HuH-7 (cell line): ENCODE measurements around the gene CD300H.

Source experiments
- DNase-seq: peaks from one replicate; pipeline ENCODE4 v3.0.0; 2011; ENCODE audit warnings: low spot score

CD300H gene

GRCh38 chr17:74549343-74549742, 18.0 kb downstream of the CD300H start:
- DNase-seq: no peak

DNA sequence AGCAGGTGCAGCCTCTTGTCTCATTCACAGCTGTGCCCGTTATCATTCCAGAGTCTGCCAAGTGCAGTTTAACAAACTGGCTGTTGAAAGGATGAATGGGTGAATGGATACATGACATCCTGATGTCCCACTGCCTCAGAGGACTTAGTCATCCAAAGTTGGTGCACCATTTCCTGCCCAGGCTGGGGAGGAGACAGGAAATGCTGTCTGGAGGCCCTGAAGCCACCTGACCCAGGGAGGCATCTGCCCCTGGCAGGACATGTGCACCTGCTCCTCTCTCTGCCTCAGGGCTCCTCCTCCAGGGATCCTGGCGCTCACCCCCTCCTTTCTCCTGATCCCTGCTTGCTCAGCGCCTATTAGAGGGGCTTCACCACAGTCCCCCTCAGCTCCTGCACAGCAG, 19.6 kb downstream of the CD300H start:
- DNase-seq: no peak

DNA sequence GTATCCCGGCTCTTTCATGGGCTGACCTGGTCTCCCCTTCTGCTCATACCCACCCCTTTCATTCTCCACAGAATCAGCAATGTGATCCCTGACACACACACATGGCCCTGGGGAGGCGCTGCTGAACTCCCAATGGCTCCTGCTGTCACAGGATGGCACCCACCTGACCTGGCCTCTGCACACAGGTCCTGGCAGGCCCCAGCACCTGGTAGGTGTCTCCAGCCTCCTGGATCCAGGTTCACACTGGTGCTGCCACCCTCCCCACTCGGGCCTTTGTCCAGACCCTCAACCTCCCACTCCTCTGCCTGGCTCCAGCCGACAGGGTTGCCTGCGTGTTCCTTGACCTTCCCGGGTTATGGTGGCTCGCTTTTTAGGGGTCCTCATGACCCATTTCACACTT, 20.0 kb downstream of the CD300H start:
- no peak for DNase-seq

GRCh38 chr17:74546586-74546985, 20.7 kb downstream of the CD300H start:
- DNase-seq: no peak

DNA sequence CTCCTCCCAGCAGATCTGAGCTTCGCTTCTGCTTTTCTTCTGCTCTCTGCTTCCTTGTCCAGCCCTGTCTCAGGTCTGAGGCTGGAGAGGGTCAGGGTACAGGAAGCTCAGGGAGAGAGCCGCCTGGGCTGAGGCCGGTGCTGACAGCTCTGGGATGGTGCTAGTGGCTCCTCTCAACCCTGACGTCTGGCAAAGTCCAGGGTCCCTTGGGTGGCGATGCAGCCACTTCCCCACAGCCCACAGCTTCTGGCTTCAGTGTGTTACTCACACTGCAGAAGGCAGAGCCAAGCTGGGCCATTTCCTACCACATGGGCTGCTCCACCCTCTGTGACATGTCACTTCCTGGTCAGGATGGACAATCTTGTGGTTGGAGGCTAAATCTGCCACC, 21.5 kb downstream of the CD300H start, which contains the start of gene CD300C:
CD300C (minus strand) TSS at position 273 of the 388 bp plus-strand sequence. CDS start 333 bp downstream, outside the sequence.
- no peak for DNase-seq

DNA sequence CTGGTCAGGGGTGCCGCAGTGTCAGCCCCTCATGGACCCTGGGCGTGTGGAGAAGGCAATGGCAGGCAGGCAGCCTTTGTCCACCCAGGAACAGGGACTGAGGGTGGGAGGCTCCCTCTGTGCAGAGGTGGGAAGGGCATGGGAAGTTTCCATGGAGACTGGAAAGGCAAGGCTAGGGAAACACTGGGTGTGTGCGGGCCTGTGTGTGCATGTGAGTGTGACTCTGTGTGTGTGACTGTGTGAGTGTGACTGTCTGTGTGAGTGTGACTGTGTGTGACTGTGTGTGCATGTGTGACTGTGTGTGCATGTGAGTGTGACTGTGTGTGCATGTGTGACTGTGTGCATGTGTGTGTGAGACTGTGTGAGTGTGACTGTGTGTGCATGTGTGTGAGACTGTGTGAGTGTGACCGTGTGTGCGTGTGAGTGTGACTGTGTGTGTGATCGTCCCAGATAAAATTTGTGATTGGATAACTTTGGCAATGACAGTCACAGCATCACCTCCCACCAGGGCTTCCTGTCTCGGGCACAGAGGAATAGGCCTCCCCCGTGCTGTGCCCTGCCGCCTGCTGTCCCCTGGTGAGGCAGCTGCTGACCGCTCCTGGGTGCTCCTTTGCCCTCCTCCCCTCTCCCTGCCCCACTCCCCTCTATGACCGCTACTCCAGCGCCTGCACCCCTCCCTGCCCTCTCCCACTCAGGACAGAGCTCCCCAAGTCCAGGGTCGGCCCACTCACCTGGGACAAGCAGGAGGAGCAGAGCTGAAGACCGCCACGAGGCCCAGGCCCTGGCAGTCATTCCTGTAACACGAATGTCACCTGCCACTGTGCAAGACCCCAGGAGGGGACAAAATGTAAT, 22.1 kb downstream of the CD300H start:
- DNase-seq: no peak

- no peak for DNase-seq
Measured at GRCh38 chr17:74543891-74544760, 23.2 kb downstream of the CD300H start.

DNA sequence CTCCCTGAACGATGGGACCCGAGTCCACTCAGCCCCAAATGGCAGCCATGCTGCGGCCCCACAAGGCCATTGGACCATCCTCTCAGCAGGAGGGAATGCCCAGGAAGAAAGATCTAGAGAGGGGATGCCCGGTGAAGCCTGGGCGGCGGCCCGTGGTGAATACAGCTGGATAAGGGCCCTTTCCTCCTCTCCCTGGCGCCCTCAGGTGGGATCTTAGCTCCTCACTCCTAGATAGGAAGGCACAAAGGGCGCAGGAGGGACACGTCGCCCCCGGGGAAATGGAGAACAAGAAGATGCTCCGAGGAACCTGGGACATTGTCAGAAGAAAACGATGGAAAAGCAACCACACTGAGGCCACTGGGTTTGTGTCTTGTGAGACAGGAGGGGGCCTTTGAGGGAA, 23.9 kb downstream of the CD300H start:
- no peak for DNase-seq

DNA sequence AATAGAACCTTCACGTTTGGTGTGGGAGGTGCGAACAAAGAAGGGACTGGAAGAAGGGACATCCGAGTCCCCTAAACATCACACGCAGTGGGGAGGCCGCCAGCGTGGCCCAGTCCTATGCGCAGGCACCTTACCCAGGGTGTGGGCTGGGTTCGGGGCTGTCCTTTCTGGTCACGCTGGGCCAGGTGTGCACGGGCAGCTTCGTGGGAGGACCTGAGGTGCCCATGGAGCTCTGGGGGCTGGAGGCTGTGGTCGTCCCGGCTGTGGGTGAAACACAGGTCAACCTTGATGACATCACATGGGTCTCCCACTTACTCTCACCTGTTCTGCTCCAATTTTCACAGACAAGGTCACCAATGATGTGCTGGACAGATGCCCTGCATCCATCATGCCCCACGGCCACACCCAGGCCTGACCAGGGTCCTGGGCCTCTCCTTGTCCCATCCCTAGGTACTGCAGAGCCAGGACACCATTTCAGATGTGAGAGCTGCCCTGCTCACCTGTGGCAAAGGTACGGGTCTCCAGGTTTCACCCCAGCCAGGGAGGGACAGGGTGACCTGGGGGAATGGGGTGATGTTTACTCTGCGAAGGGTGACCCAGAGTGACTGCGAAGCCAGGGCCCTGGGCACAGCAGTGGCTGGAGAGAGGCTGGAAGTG, 24.5 kb downstream of the CD300H start:
- no peak for DNase-seq

DNA sequence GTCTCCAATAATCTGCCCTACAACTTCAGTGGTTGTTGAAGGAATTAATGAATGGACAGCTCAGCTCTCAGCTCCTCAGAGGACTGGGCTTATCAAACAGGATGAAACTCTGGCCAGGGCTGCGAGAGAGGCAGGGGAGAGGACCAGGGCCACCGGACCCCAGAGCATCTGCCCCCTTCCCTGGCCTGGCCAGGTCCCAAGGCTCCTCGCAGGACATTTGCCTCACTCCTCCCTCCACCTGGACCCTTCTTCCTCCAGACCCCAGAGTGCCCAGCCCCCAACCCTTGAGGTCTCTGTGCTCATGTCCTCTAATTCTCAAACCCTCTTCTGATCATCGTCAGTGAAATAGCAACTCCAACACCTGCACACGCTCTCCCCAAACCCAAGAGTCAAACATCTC, 25.1 kb downstream of the CD300H start:
- no peak for DNase-seq

DNA sequence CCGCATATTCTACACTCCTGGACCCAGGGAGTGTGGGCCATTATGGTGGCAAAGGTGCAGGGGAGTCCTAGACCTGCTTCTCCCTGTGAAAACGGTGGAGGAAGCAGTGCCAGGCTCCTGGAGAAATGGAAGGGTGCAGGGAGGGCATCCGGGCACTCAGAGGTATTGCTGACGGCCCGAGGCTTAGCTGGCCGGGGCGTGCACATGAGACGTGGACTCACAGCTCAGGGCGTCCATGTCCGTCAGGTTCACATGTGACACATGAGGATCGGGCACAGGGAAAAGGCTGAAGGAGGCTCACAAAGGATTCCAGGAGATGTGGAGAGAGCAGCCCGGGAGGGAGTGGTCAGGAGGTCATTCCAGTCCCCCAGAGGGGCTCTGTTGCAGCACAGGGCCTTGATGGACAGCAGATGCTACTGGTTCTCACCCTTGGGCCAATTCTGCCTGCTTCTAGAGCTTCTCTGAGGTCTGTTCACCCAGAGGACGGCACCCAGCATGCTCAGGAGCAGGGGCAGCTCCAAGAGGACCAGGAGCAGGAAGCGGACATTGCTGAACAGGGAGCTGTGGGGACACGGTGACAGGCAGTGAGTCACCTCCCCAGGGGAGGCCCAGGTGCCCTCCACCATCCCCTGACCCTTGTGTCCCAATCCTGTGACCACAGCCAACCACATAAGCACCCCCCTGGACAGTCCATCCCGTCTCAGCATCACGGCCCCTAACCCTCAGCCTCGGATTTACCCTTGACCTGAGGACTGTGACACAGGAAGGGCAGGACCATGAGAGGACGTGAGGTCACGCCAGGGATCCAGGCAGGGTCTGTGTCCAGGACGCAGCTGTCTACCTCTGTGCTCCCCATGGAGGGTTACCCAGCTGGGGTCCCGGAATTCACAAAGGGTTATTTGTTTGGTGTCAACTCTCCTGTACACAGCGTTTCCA, 25.9 kb downstream of the CD300H start:
- no peak for DNase-seq

DNA sequence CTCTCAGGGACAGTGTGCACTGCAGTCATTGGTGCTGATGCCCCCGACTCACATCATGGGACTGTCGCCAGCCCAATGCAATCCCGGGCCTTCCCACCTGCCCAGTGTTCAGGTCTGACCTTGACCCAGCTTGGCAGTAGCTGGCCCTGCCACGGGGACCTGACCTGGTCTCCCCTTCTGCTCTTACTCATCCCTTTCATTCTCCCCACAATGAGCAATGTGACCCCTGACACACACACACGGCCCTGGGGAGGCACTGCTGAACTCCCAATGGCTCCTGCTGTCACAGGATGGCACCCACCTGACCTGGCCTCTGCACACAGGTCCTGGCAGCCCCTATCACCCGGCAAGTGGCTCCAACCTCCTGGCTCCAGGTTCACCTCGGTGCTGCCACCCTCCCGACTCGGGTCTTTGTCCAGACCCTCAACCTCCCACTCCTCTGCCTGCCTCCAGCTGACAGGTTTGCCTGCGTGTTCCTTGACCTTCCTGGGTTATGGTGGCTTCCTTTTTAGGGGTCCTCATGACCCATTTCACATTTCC, 28.0 kb downstream of the CD300H start:
- no peak for DNase-seq

DNA sequence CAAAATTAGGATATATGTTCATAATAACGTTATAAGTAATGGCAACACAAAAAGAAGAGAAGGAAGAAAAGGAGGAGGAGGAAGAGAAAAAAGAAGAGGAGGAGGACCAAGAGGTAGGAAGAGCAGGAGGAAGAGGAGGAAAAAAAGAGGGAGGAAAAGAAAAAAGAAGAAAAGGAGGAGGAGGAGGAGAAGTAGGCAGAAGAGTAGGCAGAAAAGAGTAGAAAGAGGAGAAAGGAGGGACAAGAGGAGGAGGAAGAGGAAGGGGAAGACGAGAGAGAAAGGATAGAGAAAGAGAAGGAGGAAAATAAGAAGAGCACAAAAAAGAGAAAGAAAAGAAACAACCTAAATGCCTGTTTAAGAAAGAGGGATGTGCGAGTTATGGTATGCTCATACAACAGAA, 30.4 kb downstream of the CD300H start:
- no peak for DNase-seq

- no peak for DNase-seq
Measured at GRCh38 chr17:74532115-74532514, 35.2 kb downstream of the CD300H start.

DNA sequence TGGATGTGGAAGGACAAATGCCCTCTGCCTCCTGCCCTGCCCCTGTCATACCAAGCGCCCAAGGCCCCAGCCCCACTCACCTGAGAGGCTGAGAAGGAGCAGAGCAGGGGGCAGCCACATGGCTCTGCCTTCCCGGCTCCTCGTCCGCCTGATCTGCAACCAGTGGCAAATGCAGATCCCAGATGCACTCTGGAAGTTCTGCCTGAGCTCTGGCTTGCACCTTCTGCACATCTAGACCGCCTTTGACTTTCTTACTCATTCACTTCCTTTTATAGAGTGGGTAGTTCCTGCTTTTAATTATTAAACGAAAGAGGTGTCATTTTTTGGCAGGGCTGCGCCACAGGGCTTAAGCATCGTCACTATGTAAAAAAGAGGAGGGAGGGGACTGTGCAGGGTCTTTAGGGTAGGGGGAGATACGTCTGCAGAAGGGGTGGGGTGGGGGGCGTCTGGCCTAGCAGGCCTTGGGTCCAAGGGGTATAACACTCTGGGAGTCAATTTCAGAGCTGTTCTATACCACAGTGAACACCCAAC, 36.0 kb downstream of the CD300H start, which contains the start of gene CD300LB:
CD300LB (minus strand) TSS at position 245 of the 531 bp plus-strand sequence; CDS start at position 120, 125 bp downstream.
- no peak for DNase-seq

DNA sequence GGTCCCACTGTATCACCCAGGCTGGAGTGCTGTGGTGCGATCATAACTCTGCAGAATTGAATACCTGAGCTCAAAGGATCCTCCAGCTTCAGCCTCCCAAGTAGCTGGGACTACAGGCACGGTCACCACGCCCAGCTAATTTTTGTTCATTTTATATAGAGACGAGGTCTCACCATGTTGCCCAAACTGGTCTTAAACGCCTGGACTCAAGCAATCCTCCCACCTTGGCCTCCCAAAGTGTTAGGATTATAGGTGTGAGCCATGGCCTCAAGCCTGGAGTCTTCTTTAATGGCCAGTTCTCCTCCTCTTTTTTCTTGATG, 36.5 kb downstream of the CD300H start:
- DNase-seq: no peak

DNA sequence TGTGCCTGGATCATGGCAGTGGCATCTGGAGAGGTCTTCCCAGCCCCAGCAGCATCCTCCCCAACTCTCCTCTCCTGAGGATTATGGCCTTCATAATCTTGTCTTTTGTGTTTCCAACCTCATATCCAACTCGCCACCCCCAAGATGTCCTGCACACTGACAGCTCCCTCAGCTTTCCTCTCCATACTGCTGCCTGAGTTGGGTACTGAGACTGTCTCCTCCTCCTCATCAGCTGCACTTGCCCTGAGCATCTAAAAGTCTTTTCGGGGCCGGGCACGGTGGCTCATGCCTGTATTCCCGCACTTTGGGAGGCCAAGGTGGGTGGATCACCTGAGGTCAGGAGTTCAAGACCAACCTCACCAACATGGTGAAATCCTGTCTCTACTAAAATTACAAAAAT, 38.1 kb downstream of the CD300H start:
- no peak for DNase-seq

GRCh38 chr17:74528491-74529199, 38.7 kb downstream of the CD300H start:
- DNase-seq: no peak

GRCh38 chr17:74527756-74528155, 39.6 kb downstream of the CD300H start:
- DNase-seq: no peak

DNA sequence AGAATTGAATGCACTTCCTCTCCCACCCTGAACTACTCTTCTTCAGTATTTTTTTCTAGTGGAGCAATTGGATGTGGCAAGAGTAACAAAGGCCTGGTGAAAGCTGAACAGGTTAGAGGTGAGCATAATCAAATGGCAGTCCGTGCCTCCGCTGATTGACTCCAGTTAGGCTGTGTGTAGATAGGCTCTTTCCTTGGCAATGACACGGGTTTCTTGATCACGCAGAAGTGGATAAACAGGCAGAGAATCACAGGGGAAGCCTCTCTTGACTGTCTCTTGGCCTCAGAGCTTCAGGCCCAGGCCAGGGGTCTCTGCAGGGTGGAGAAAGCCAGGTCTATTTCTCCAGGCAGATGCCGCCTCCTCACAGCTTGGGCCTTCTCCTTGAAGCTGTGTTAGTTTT, 40.2 kb downstream of the CD300H start:
- no peak for DNase-seq
